Stimulated activated CD4-positive, alpha-beta T cell treated with anti-CD3 and anti-CD28 coated beads, Interleukin-1b, Interleukin-23, amount 100 ng/mL, for 1 hour (primary cell): ENCODE results near the gene CD84.
"Not testable (repeated sequence)": the region's sequence is repeated elsewhere in the genome, so short reads cannot be mapped to it uniquely, and the experiment has no call there.

Experiments used
- DNase-seq, 2 donors: peaks; one replicate each; pipeline ENCODE4 v3.0.0-alpha.2; 2020; ENCODE audit warnings: low read depth in 2 of 2

The CD84 gene

DNA sequence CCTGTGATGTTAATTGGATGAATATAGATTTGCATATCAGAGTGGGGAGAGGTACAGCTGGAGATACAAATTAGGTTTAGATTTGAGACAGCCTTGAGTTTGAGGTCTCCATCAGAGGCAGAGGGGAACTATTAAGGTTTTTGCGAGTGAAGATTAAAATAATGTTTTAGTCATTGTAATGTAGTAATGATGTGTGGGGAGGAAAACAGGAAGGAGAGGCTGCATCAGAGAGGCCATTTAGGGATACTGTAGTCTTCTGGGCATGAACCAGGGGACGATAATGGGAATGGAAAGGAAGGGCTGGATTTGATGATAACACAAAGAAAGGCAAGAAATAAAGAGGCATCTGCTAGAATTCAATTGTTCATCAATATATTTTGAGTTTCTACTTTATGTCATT, 9.5 kb downstream of the CD84 start:
- no peak for DNase-seq

DNA sequence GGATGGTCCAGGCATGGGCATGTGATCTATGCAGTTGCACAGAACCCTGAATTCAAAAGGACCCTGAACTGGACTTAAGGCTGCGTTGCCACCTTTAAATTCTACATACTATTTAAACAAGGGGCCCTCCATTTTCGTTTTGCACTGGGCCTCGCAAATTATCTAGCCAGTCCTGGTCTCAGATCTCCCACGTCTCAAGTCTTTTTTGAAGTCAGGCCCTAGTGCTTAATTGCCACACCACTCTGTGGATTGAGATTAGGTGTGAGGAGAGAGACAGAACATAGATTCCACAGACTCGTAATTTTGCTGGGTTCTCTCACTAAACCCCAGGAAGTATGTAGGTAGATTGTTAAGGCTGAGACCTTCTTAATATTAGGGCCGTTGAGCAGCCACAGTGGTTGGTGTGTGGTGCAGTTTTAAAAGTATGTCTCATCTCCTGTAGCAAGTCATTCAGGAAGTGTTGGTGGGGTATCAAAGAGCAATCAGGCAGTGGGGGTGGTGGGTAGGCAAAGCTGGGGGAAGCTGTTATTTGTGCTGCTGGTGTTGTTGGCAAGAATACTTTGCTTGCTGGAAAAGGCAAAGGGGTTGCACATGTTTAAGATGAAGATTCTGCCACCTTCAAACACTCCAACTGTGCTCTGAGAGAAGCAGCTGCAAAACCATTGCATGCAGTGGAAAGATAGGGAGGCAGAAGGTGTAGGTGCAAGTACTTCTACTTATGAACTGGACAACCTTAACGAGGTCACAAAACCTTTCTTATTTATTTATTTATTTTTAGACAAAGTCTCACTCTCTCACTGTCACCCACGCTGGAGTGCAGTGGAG, 11.2 kb downstream of the CD84 start:
- DNase-seq = peak; percentile 33 to 34

DNA sequence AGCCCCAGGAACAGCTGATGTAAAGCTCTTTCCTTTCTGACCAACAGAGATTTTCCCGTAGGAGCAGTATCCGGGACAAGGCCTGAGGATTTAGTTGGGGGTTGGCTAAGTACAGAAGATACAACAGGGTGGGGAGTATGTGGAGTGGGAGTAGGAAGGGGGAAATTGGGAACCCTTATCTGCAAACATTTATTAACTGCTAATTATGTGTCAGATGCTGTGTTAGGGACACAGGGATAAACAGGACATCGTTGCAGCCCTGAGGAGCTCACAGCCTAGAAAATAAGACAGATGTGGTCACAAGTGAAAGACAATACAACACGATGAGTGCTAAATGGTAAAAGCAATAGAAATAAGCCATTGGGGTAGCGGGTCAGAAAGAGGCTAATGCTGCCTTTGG, 12.0 kb downstream of the CD84 start:
- no peak for DNase-seq

DNA sequence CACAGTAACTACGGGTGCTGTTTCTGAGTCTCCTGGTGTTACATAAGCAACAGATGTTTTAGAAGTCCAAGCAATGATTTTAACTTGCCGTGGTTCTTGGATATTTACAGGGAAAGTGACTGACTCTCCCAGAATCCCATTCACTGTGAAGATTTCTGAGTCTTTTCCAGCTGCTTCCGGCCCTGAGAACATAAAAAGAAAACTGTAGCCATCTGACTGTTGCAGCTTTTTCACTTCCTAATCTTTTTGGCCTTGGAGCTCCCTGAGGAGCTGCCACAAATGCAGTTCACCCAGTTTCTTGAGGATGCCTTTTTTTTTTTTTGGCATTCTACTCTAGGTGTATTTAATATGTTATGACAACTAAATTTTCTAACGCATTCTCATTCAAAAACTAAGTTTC, 13.7 kb downstream of the CD84 start:
- DNase-seq = no peak

- DNase-seq = not testable (repeated sequence)
These were observed 16.1 kb downstream of the CD84 start for GRCh38 chr1:160563230-160563629.

DNA sequence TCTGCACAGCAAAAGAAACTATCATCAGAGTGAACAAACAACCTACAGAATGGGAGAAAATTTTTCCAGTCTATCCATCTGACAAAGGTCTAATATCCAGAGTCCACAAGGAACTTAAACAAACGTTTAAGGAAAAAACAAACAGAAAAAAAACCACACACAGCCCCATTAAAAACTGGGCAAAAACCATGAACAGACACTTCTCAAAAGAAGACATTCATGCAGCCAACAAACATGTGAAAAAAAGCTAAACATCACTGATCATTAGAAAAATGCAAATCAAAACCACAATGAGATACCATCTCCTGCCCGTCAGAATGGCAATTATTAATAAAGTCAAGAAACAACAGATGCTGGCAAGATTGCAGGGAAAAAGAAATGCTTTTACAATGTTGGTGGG, 16.6 kb downstream of the CD84 start:
- not testable (repeated sequence) for DNase-seq

DNA sequence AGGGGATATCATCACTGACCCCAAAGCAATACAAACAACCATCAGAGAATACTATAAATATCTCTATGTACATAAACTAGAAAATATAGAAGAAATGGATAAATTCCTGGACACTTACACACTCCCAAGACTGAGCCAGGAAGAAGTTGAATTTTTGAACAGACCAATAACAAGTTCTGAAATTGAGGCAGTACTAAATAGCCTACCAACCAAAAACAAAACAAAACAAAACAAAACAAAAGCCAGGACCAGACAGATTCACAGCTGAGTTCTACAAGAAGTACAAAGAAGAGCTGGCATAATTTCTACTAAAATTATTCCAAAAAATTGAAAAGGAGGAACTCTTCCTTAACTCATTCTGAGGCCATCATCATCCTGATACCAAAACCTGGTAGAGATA, 18.5 kb downstream of the CD84 start:
- no peak for DNase-seq

DNA sequence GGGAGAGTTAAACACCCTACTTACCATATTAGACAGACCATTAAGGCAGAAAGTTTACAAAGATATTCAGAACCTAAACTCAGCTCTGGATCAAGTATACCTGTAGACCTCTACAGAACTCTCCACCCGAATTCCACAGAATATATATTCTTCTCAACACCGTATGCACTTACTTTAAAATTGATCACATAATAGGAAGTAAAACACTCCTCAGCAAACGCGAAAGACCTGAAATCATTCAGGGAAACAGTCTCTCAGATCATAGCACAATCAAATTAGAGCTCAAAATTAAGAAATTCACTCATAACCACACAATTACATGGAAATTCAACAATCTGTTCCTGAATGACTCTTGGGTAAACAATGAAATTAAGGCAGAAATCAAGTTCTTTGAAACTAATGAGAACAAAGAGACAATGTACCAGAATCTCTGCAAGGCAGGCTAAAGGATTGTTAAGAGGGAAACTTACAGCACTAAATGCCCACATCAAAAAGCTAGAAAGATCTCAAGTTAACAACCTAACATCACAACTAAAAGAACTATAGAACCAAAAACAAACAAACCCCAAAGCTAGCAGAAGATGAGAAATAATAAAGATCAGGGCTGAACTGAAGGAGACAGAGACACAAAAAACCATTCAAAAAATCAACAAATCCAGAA, 19.1 kb downstream of the CD84 start:
- DNase-seq = no peak

GRCh38 chr1:160559437-160559836, 19.9 kb downstream of the CD84 start:
- not testable (repeated sequence) for DNase-seq

GRCh38 chr1:160558660-160559380, 20.5 kb downstream of the CD84 start:
- DNase-seq = no peak

DNA sequence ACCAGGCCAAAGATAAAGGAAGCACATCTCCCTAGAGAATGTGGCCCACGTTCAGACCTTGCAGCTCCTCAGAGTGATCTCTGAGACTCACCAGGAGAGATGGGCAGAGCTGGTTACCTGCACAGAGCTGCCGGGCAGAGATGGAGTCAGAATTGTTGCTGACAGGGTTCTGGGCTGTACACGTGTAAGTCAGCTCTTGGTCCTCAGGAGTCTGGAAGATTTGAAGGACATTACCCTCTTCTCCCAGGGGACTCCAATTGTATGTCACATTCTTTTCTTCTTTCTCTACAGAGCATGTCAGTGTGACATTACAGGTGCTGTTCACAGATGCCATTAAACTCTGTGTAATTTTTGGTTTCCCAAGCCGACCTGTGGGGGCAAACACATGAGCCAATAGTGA, 25.5 kb downstream of the CD84 start:
- DNase-seq = no peak

DNA sequence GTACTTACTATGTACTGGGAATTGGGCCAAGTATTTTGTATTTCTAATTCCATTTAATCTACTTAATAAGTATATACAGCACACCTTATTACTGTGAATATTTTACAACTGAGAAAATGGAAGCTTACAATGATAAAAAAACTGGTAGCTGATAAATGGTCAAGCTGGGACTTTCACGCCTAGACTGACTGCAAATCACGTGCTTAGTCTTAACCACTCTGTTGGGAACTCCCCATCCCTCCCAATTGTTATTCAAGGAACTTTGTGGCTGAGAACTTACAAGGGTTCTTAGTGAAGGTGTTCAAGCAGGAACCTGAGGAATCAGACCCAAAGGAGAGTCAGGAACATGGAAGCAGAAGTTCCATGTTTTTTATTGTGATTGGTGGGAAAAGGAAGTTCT, 26.9 kb downstream of the CD84 start:
- no peak for DNase-seq

DNA sequence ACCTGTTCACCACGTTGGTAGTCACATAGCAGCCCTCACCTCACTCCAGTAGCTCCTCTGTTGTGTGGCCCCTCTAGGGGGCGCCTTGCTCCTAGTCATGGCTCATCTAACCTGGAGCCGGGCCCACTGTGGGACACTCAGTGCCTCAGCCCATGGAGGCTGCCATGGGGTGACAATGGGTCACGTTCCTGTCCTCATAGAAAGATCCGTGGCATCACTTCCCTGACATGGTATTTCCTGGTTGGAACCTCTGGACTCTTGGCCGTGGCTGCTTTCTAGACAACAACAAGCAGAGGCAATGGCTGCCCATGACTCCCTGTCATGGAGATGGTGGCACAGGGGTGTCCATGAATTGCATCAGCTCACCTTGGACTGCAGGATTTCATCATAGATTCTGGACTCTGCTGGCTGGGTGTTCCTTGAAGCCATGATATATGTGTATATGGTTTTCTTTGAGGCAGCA, 28.7 kb downstream of the CD84 start:
- peak in 1 of 2 donors; percentile 23 for DNase-seq

DNA sequence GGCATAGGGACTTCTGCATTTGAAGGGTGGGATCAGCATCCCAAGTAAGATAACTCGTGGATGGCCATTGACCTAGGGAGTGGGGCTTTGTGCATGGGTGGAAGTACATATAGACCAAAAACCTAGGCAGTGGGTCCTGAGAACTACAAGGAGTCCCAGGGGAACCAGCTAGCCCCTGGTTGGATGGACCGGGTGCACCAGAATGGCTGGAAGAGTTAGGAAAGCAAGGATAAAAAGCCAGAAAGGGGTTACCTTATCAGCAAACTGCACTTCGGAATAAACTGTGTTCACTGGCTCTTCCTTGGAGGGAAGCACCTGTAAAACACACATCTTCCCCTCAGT, 29.7 kb downstream of the CD84 start:
- DNase-seq = no peak

DNA sequence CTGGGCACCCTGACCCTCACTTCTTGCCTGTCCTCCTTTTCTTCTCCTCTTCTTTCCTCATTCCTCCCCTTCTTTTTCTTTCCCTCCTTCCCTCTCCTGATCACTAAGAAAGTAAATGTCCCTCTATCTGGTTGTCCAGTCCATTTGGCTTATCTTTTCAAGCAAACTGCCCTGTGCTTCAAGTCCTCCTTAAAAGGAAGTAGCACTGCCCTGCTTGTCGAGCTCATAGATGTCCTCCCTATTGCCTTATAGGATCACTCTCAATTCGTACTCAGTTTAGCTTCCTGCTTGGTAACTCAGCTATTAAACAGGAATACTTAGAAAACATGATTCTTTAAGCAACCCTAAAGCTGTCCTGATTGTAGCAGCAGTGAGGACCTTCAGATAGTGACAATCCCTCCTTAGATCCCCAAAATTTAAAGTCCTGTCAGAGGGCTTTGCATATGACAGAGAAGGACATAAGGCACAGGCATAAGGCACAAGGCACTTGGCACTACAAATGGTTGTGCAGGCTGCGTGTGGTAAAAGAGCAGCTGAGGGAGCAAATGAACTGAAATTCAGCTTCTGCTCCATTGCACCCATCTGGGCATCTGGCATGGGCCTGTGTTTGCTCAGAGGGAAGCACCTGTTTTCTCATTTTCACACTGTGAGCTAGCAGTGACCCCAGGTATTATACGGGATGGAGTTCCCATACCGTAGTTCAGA, 30.2 kb downstream of the CD84 start:
- no peak for DNase-seq

GRCh38 chr1:160548183-160548582, 31.1 kb downstream of the CD84 start:
- no peak for DNase-seq

DNA sequence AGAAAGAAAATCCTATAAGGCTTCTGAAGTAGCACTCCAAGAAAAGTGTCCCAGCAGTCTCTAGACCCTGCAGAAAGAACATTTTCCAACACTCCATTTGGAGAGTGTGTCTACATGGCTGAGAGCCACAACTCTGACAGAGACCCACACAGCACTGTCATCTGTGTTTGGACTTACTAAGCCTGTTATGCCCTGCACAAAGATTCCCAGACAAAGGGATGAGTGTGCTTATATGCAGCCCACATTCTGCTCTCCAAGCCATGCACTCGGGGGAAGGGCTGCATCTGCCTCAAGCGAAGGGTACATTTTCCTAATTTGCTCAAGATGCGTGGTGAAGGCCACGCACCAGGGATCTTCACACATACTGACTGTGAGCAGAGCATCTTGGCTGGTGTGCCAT, 31.9 kb downstream of the CD84 start:
- DNase-seq = no peak

DNA sequence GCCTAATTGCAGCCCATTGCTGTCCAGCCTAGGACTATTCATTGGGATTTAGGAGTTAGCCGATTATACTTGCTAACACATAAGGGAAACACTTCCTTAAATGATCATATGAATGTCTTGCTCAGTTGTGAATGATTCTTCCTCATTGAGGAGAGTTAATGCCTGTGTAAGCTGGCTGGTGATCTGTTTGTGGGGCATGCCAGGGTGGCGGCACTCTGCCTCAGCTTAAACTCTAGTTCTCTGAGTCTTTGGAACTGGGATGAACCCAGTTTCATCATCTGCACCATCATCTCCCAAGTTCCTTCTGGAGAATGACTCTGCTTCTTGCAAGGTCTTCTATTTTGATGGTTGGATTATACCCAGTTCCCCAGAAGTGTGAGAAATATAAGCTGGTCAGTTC, 32.4 kb downstream of the CD84 start:
- no peak for DNase-seq

DNA sequence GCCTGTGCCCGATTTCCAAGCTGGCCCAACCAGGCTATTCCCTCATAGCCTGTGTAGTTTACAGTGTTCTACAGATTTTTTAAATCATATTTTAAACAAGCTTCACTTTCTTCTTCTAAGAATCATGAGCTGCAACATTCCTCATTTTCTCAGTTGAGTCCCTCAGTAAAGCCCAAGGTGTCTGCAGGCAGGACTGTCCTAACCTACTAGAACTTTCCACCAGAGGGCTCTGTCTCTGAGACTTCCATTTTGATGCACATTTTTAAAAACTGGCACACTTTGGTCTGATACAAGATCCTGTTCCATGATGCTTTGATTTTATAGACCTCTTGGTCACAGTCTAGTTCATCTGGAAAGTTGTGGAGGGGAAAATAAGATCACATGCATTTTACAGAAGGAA, 34.6 kb downstream of the CD84 start:
- no peak for DNase-seq

- no peak for DNase-seq
These were observed 36.9 kb downstream of the CD84 start for GRCh38 chr1:160542303-160542945.

- no peak for DNase-seq
These were observed 37.5 kb downstream of the CD84 start for GRCh38 chr1:160541622-160542302.
